ENCODE results near the gene USH1G. TPM values are rescaled to one million over a fixed set of nuclear protein-coding genes. Genes with fewer than 3 reads are reported as not detected.

The USH1G gene
- total and polyA plus RNA-seq, 7 donors: not detected

DNA sequence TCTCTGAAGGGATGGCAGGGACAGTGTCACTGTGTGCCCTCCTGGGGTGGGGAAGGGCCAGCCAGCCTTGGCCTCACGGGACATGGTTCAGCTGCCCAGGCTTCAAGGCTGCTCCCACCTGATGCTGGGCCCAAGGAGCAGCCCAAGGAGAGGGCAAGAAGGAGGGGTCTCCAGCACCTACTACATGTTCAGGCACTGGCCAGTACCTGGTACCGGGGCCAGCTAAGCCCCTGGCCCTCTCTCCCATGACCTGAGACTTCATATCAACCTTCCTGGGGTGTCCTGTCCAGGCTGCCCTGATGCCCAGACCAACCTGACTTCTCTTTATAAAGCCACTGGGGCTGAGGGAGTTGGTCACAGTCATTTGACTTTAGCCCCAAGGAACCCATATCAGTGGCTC is 1.3 kb downstream of the USH1G start:
- H3K9me3 ChIP-seq: no peaks in the 10 kb centered on the region
- peaks cover 14% of the 10 kb centered on the region for H3K4me1 ChIP-seq
- TF ChIP-seq, protein P1, sequence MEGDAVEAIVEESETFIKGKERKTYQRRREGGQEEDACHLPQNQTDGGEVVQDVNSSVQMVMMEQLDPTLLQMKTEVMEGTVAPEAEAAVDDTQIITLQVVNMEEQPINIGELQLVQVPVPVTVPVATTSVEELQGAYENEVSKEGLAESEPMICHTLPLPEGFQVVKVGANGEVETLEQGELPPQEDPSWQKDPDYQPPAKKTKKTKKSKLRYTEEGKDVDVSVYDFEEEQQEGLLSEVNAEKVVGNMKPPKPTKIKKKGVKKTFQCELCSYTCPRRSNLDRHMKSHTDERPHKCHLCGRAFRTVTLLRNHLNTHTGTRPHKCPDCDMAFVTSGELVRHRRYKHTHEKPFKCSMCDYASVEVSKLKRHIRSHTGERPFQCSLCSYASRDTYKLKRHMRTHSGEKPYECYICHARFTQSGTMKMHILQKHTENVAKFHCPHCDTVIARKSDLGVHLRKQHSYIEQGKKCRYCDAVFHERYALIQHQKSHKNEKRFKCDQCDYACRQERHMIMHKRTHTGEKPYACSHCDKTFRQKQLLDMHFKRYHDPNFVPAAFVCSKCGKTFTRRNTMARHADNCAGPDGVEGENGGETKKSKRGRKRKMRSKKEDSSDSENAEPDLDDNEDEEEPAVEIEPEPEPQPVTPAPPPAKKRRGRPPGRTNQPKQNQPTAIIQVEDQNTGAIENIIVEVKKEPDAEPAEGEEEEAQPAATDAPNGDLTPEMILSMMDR (IDR thresholded peaks at IDR 0.05): no peak
- no peak overlapping the region for H3K4me3 ChIP-seq
- 90 to 100% (median 94%) methylated on average over 2 of the region's 2 CpGs for WGBS, 3 donors
- ATAC-seq (no peak), DNase-seq (no peak)
- intact Hi-C loops (cut with DNase I): loop anchor here in 1 of 2 donors (2.0 kb wide), 1 partner anchor 37 kb away; no protein-coding TSS in a partner anchor
- H3K36me3 ChIP-seq (ENCODE audit: insufficient read depth in 1 of 2, low read depth in 1 of 2): no peaks in the 10 kb centered on the region
- H3K27ac ChIP-seq: no peak overlapping the region
- H3K27me3 ChIP-seq (ENCODE audit: insufficient read depth in 3 of 3, low read length in 2 of 3): peaks cover 0 to 94% (median 25%) of the 10 kb centered on the region in 3 donors

DNA sequence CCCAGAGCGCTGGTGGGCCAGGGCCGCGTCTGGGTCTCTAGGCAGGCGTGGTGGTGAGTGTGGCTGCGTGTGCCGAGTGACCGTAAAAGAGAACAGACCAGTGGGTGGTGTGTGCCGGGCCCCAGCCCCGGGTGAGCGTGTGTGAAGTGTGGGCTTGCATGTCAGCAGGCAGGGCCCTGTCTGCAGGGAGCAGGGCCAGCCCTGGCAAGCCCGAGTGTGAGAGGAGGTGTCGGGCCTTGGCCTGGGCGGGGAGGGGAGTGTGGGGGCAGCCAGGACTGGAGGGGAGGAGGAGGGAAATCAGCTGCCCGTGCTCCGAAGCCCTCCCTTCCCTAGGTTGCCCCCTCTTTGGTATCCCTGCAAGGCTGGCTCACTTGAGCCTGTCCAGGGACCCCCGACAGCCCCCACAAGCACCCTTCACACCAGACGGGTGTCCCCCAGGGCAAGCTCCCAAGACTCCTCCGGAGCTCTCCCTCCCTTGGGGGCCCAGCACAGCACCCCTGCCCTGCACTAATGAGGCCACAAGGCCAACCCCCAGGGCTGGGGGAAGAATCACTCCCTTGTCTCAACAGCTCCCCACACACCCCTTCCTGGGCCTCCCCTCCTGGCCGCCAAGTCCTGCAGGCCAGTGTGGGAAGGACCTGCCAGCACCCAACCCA is 1.9 kb downstream of the USH1G start:
- Histone ChIP-seq H3K36me3 (ENCODE audit: insufficient read depth in 1 of 2, low read depth in 1 of 2) (no peaks in the 10 kb centered on the region), H3K4me3 (no peak overlapping the region), H3K27me3 (ENCODE audit: insufficient read depth in 3 of 3, low read length in 2 of 3) (peaks cover 0 to 93% (median 25%) of the 10 kb centered on the region in 3 donors), H3K9me3 (no peaks in the 10 kb centered on the region), H3K4me1 (peaks cover 14% of the 10 kb centered on the region), H3K27ac (no peak overlapping the region)
- 30 to 54% (median 39%) methylated on average over 13 to 19 of the region's 19 CpGs for WGBS, 3 donors
- no peak for ATAC-seq
- TF ChIP-seq, protein P1 (IDR thresholded peaks at IDR 0.05): no peak
- intact Hi-C loops (cut with DNase I): no loop called here
- DNase-seq: no peak

DNA sequence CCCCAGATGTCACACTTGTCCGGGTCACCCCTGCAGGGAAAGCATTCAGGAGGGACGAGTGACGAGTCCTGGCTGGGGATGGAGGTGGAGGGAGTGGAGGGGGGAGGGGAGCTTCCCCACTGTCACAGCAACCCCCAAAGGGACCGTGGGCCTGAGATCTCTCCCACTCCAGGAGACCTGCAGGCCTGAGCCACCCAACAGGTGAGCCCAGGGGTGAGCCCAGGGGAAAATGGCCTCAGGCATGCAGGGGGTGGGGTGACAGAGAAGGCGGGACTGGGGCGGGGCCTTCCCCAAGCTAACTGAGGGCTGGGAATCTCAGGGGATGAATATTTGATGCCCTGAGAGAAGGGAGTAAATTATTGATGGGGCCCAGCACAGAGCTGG is 2.4 kb downstream of the USH1G start:
- no peaks in the 10 kb centered on the region for H3K36me3 ChIP-seq (ENCODE audit: insufficient read depth in 1 of 2, low read depth in 1 of 2)
- ATAC-seq: no peak
- WGBS, 3 donors: 52 to 65% (median 54%) methylated on average over 6 of the region's 6 CpGs
- peaks cover 0 to 92% (median 22%) of the 10 kb centered on the region in 3 donors for H3K27me3 ChIP-seq (ENCODE audit: insufficient read depth in 3 of 3, low read length in 2 of 3)
- no peak overlapping the region for H3K4me3 ChIP-seq
- DNase-seq: no peak
- H3K27ac ChIP-seq: no peak overlapping the region
- no peaks in the 10 kb centered on the region for H3K9me3 ChIP-seq
- TF ChIP-seq, protein P1 (IDR thresholded peaks at IDR 0.05): no peak
- peaks cover 14% of the 10 kb centered on the region for H3K4me1 ChIP-seq
- intact Hi-C loops (cut with DNase I): no loop called here

DNA sequence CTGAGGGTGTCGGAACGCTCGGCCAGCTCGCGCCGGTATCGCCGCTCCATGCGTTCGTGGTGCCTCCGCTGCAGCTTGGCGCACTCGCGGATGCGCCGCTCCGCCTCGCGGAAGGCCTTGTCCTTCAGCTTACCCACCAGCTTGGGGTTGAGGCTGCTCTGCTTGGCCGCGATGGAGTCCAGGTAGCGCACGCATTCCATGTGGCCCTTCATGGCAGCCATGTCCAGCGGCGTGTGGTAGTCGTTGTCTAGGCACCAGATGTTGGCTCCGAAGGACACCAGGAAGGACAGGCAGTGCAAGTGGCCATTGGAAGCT is 2.8 kb downstream of the USH1G start:
- Histone ChIP-seq H3K4me1 (peaks cover 14% of the 10 kb centered on the region), H3K4me3 (no peak overlapping the region), H3K36me3 (ENCODE audit: insufficient read depth in 1 of 2, low read depth in 1 of 2) (no peaks in the 10 kb centered on the region), H3K27ac (no peak overlapping the region), H3K9me3 (no peaks in the 10 kb centered on the region), H3K27me3 (ENCODE audit: insufficient read depth in 3 of 3, low read length in 2 of 3) (peaks cover 0 to 92% (median 20%) of the 10 kb centered on the region in 3 donors)
- intact Hi-C loops (cut with DNase I): no loop called here
- WGBS, 3 donors: 79 to 84% (median 84%) methylated on average over 27 of the region's 27 CpGs
- TF ChIP-seq, protein P1 (IDR thresholded peaks at IDR 0.05): no peak
- DNase-seq: no peak
- ATAC-seq: no peak

Measured in psoas muscle (tissue), 8 donors.